AG08395 (cell line): ENCODE measurements around the gene PLS1.
"Not testable (repeated sequence)": the region's sequence is repeated elsewhere in the genome, so short reads cannot be mapped to it uniquely, and the experiment has no call there.

Experiments
- DNase-seq: peaks from one replicate; pipeline ENCODE4 v3.0.0; 2012; ENCODE audit warnings: mixed read lengths, low spot score

PLS1 gene

GRCh38 chr3:142694225-142694624 lies 98.0 kb downstream of the PLS1 start:
- DNase-seq, result no peak

- DNase-seq, result no peak
Measured at GRCh38 chr3:142705198-142705597, 109.0 kb downstream of the PLS1 start.

GRCh38 chr3:142706321-142707127 lies 110.3 kb downstream of the PLS1 start:
- DNase-seq, result no peak

GRCh38 chr3:142709207-142709606 lies 113.0 kb downstream of the PLS1 start:
- no peak for DNase-seq

- DNase-seq, result not testable (repeated sequence)
Measured at GRCh38 chr3:142714882-142715281, 118.7 kb downstream of the PLS1 start.

- no peak for DNase-seq
Measured at GRCh38 chr3:142716102-142716501, 119.9 kb downstream of the PLS1 start.

GRCh38 chr3:142723665-142723967 lies 127.4 kb downstream of the PLS1 start:
- DNase-seq, result no peak

- peak; percentile 97 for DNase-seq
Measured at GRCh38 chr3:142723968-142724681, 127.9 kb downstream of the PLS1 start, which contains the start of gene TRPC1. TSS of gene TRPC1 (plus strand) at chr3:142724034. CDS start at chr3:142724560, 526 bp downstream.

GRCh38 chr3:142724682-142725356 lies 128.6 kb downstream of the PLS1 start:
- DNase-seq, result peak; percentile 22

- DNase-seq, result no peak
Measured at GRCh38 chr3:142725357-142725739, 129.2 kb downstream of the PLS1 start.

GRCh38 chr3:142726017-142726416 lies 129.8 kb downstream of the PLS1 start:
- DNase-seq, result no peak

- DNase-seq, result no peak
Measured at GRCh38 chr3:142732066-142732465, 135.9 kb downstream of the PLS1 start.

- DNase-seq, result no peak
Measured at GRCh38 chr3:142734834-142735233, 138.6 kb downstream of the PLS1 start.

GRCh38 chr3:142735462-142735861 lies 139.3 kb downstream of the PLS1 start:
- DNase-seq, result no peak

- DNase-seq, result no peak
Measured at GRCh38 chr3:142738396-142738795, 142.2 kb downstream of the PLS1 start.

- DNase-seq, result no peak
Measured at GRCh38 chr3:142746646-142747045, 150.5 kb downstream of the PLS1 start.

- DNase-seq, result not testable (repeated sequence)
Measured at GRCh38 chr3:142750531-142750930, 154.3 kb downstream of the PLS1 start.

GRCh38 chr3:142752605-142753004 lies 156.4 kb downstream of the PLS1 start:
- DNase-seq, result not testable (repeated sequence)

- no peak for DNase-seq
Measured at GRCh38 chr3:142754494-142754893, 158.3 kb downstream of the PLS1 start.
